Caco-2 (cell line): ENCODE data around the gene IMPDH1. TPM values are rescaled to one million over a fixed set of nuclear protein-coding genes. Genes with fewer than 3 reads are reported as not detected.

Experiments used
- BruUV-seq: library from RNA; stranded (reverse); fragments of 400-500 nt; replicated peaks from 2 replicates; lab custom pipeline; 2021; lab: Mats Ljungman, UMichigan
- CTCF ChIA-PET: fragments of 300-600 bp; sonication (Branson Sonifier 250); formaldehyde crosslinking; loops from one replicate; lab custom pipeline; 2022; ENCODE audit warnings: antibody characterized with exemption; lab: Charles Lee
- POLR2A ChIA-PET: fragments of 300-600 bp; sonication (Branson Sonifier 250); formaldehyde crosslinking; loops from one replicate; lab custom pipeline; 2022; ENCODE audit warnings: antibody characterized with exemption; lab: Charles Lee
- DNase-seq, 2 experiments: peaks; one replicate each; pipeline versions ENCODE4 v3.0.0 to v3.0.0-alpha.2; 2020 to 2022
- H3K27me3 ChIP-seq: replicated peaks from 2 replicates; pipeline ENCODE4 v1.6.0; 2011; ENCODE audit warnings: low read length; ENCODE audit not compliant: control insufficient read depth, insufficient read depth
- H3K36me3 ChIP-seq: 2 replicates; pipeline ENCODE4 v1.5.1; 2011; ENCODE audit warnings: low read length; ENCODE audit not compliant: control insufficient read depth, insufficient read depth
- H3K4me1 ChIP-seq: fragments of 250-450 bp; sonication (Bioruptor Pico); 2 replicates; pipeline ENCODE4 v1.5.1; 2020; ENCODE audit warnings: mild to moderate bottlenecking
- H3K4me3 ChIP-seq: 2 replicates; pipeline ENCODE4 v1.5.1; 2011; ENCODE audit warnings: low read depth, mild to moderate bottlenecking, control low read depth, low read length
- H3K9me3 ChIP-seq: fragments of 250-450 bp; sonication (Bioruptor Pico); 2 replicates; pipeline ENCODE4 v1.5.1; 2020; ENCODE audit warnings: mild to moderate bottlenecking, moderate library complexity
- H3K27ac Mint-ChIP-seq: one replicate; pipeline ENCODE4 v1.8.0; 2022; ENCODE audit warnings: mixed read lengths; ENCODE audit not compliant: unreplicated experiment
- H3K27me3 Mint-ChIP-seq: one replicate; pipeline ENCODE4 v1.8.0; 2022; ENCODE audit warnings: mixed read lengths; ENCODE audit not compliant: insufficient read depth, unreplicated experiment
- H3K36me3 Mint-ChIP-seq: one replicate; pipeline ENCODE4 v1.8.0; 2022; ENCODE audit warnings: mild to moderate bottlenecking, mixed read lengths; ENCODE audit not compliant: insufficient read depth, unreplicated experiment
- H3K4me1 Mint-ChIP-seq: one replicate; pipeline ENCODE4 v1.8.0; 2022; ENCODE audit warnings: low read depth, mixed read lengths; ENCODE audit not compliant: unreplicated experiment
- H3K4me3 Mint-ChIP-seq: one replicate; pipeline ENCODE4 v1.8.0; 2022; ENCODE audit warnings: mild to moderate bottlenecking, moderate library complexity, mixed read lengths; ENCODE audit not compliant: unreplicated experiment
- H3K9me3 Mint-ChIP-seq: one replicate; pipeline ENCODE4 v1.8.0; 2022; ENCODE audit warnings: mixed read lengths; ENCODE audit not compliant: unreplicated experiment
- intact Hi-C: fragments of 100-400 bp; cut with micrococcal nuclease; formaldehyde crosslinking; loops from one replicate; pipeline ENCODE4 v1.10.0; 2022; ENCODE audit not compliant: unreplicated experiment
- total RNA-seq: library from RNA; stranded (reverse); gene quantifications from 2 replicates; pipeline ENCODE4 v1.2.3, GENCODE V29; 2022
- TF ChIP-seq, protein P1 (sequence below), 2 experiments: fragments of 200-600 bp in 1 of 2; IDR thresholded peaks; 1 replicate in 1 of 2; 2 replicates in 1 of 2; pipeline versions ENCODE4 v1.5.1 to v1.8.0; 2011 to 2022; ENCODE audit warnings: antibody characterized with exemption in 1 of 2, control low read depth in 1 of 2, inconsistent platforms in 1 of 2, low read depth in 1 of 2, low read length in 1 of 2, mild to moderate bottlenecking in 1 of 2, moderate library complexity in 1 of 2; ENCODE audit not compliant: insufficient read depth in 1 of 2, severe bottlenecking in 1 of 2, unreplicated experiment in 1 of 2

The IMPDH1 gene
- total RNA-seq, 1 experiment from 2014 or later, result 43.5 TPM

DNA sequence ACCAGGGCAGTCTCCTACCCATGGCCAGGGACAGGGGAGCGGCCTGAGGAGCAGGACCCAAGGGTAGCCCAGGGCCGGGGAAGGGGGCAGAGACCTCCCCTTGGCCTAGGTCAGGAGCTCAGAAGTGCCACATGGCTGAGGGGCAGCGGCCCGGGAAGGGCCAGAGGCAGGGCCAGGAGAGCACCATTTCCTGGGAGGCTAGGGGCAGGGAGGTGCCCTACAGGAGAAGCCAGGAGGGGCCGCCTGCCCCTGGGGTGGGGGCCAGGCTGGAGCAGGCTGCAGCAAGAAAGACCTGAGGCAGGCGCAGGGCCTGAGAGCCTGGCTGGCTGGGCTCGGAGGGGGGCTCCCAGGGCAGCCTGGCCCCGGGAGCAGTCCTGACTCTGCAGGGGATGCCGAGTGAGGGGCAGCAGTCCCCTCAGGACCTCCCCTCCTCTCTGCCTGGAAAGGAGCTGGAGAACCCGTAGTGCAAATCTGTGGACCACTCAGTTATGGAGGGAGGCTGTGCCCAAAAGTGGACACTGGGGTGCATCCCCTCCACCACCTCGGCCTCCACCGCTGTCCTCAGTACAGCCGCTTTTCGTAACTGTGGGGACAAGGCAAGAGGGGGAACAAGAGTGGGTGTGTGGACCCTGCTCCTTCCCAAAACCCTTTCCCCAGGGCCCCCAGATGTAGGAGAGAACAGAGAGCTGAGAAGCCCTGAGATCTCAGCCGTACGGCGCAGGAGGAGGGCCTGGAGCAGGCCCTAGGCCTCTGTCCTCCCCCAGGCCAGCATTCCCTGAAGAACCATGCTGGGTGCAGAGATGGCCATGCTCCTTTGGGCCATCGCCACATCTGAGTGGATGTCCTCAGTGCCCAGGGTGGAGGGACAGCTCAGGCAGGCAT, 17.1 kb downstream of the IMPDH1 start:
- BruUV-seq, result no TSS peak
- no peaks in the 10 kb centered on the region for H3K27me3 ChIP-seq
- DNase-seq, result no peak
- peaks cover 8% of the 10 kb centered on the region for H3K36me3 Mint-ChIP-seq
- ChIA-PET CTCF (interaction anchor here (7.2 kb wide), 1 partner anchor 44 kb away, joined by 109 read pairs; no protein-coding TSS in a partner anchor), POLR2A (no interaction called here)
- H3K9me3 Mint-ChIP-seq, result no peaks in the 10 kb centered on the region
- no peaks in the 10 kb centered on the region for H3K36me3 ChIP-seq
- H3K4me3 Mint-ChIP-seq, result no peak overlapping the region
- H3K4me1 Mint-ChIP-seq, result no peaks in the 10 kb centered on the region
- H3K27me3 Mint-ChIP-seq, result no peaks in the 10 kb centered on the region
- no peaks in the 10 kb centered on the region for H3K9me3 ChIP-seq
- no peaks in the 10 kb centered on the region for H3K4me1 ChIP-seq
- intact Hi-C loops, result no loop called here
- H3K4me3 ChIP-seq, result no peak overlapping the region
- H3K27ac Mint-ChIP-seq, result no peak overlapping the region
- TF ChIP-seq, protein P1, sequence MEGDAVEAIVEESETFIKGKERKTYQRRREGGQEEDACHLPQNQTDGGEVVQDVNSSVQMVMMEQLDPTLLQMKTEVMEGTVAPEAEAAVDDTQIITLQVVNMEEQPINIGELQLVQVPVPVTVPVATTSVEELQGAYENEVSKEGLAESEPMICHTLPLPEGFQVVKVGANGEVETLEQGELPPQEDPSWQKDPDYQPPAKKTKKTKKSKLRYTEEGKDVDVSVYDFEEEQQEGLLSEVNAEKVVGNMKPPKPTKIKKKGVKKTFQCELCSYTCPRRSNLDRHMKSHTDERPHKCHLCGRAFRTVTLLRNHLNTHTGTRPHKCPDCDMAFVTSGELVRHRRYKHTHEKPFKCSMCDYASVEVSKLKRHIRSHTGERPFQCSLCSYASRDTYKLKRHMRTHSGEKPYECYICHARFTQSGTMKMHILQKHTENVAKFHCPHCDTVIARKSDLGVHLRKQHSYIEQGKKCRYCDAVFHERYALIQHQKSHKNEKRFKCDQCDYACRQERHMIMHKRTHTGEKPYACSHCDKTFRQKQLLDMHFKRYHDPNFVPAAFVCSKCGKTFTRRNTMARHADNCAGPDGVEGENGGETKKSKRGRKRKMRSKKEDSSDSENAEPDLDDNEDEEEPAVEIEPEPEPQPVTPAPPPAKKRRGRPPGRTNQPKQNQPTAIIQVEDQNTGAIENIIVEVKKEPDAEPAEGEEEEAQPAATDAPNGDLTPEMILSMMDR (IDR thresholded peaks at IDR 0.05; ENCODE audit: insufficient read depth in 1 of 2, low read depth in 1 of 2, low read length in 1 of 2, severe bottlenecking in 1 of 2, unreplicated experiment in 1 of 2), result no peak

DNA sequence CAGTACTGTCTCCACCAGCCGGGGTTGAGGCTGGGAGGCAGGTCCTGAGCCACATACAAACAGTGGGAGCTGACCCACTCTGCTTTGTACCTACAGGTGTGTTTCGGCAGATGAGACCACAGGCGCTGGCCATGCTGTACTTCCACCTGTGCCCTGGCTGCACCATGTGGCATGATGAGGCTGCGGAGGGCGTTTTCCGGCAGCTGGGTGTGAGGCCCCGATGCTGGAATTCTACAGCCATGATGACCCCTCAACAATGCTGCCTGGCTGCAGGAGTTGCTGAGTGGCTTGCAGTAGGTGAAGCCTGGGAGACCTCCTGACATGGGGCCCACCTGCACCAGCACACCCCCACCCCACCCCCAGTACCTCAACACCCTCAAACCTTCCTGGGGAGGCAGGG, 18.0 kb downstream of the IMPDH1 start:
- Histone ChIP-seq H3K27me3 (no peaks in the 10 kb centered on the region), H3K4me3 (no peak overlapping the region), H3K4me1 (no peaks in the 10 kb centered on the region), H3K9me3 (no peaks in the 10 kb centered on the region), H3K36me3 (no peaks in the 10 kb centered on the region)
- Mint-ChIP-seq H3K27me3 (no peaks in the 10 kb centered on the region), H3K4me3 (no peak overlapping the region), H3K27ac (no peak overlapping the region), H3K9me3 (no peaks in the 10 kb centered on the region), H3K36me3 (peaks cover 4% of the 10 kb centered on the region), H3K4me1 (no peaks in the 10 kb centered on the region)
- no TSS peak for BruUV-seq
- ChIA-PET POLR2A (no interaction called here), CTCF (interaction anchor here (7.2 kb wide), 1 partner anchor 44 kb away, joined by 109 read pairs; no protein-coding TSS in a partner anchor)
- intact Hi-C loops, result no loop called here
- DNase-seq, result no peak
- TF ChIP-seq, protein P1 (IDR thresholded peaks at IDR 0.05; ENCODE audit: insufficient read depth in 1 of 2, low read depth in 1 of 2, low read length in 1 of 2, severe bottlenecking in 1 of 2, unreplicated experiment in 1 of 2), result no peak

DNA sequence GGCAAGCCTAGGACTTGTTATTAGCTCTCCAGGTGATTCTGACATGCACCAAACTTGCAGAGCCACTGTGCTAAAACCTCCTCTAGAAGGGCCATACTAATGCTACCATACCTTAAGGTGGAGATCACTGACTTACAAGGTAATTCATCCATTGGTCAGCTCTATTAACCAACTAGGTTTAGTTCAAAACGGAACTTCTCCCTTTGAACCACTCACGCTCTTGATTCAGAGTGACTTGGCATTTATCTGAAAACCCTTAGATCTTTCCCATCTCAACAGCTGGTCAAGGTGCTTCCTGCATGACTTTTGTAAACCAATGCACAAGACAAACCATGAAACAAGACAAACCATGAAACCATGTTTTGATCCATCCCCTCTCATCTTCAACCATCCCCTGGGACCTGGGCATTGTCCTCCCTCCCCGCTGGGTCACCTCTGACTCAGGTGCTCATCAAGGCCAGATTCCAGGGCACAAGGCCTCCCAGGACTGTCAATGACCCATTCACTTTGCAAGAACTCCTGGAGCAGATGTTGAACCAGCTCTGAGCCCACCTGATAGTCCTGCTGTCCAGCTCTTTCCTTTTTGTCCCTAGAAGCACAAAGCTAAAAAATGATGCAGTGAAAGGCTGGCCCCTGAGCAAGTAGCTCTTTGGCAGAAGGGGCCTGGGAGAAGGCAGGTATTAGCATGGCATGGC, 18.8 kb downstream of the IMPDH1 start:
- no TSS peak for BruUV-seq
- Mint-ChIP-seq H3K27me3 (no peaks in the 10 kb centered on the region), H3K4me1 (no peaks in the 10 kb centered on the region), H3K36me3 (no peaks in the 10 kb centered on the region), H3K4me3 (no peak overlapping the region), H3K9me3 (no peaks in the 10 kb centered on the region), H3K27ac (no peak overlapping the region)
- intact Hi-C loops, result no loop called here
- Histone ChIP-seq H3K9me3 (no peaks in the 10 kb centered on the region), H3K4me1 (no peaks in the 10 kb centered on the region), H3K4me3 (no peak overlapping the region), H3K27me3 (no peaks in the 10 kb centered on the region), H3K36me3 (no peaks in the 10 kb centered on the region)
- TF ChIP-seq, protein P1 (IDR thresholded peaks at IDR 0.05; ENCODE audit: insufficient read depth in 1 of 2, low read depth in 1 of 2, low read length in 1 of 2, severe bottlenecking in 1 of 2, unreplicated experiment in 1 of 2), result no peak
- CTCF ChIA-PET, result interaction anchor here (0.5 to 7.2 kb wide), 2 partner anchors 43 to 690 kb away, joined by 7 to 109 read pairs; no protein-coding TSS in a partner anchor
- DNase-seq, result no peak
- POLR2A ChIA-PET, result no interaction called here
